Epithelial cell of esophagus (primary cell): ENCODE results near the gene APC2.
"Not testable (repeated sequence)": the region's sequence is repeated elsewhere in the genome, so short reads cannot be mapped to it uniquely, and the experiment has no call there.

Source experiments
- DNase-seq: peaks from one replicate; pipeline ENCODE4 v3.0.0; 2010; ENCODE audit warnings: low read depth
- H3K4me3 ChIP-seq: 2 replicates; pipeline ENCODE4 v1.5.1; 2011; ENCODE audit warnings: mild to moderate bottlenecking, low read length, control low read depth
- CTCF ChIP-seq: IDR thresholded peaks from 2 replicates; pipeline ENCODE4 v1.5.1; 2011; ENCODE audit warnings: low read depth, mild to moderate bottlenecking, low read length, control low read depth, inconsistent platforms; ENCODE audit not compliant: insufficient read depth; ENCODE audit errors: missing control alignments

APC2 gene

DNA sequence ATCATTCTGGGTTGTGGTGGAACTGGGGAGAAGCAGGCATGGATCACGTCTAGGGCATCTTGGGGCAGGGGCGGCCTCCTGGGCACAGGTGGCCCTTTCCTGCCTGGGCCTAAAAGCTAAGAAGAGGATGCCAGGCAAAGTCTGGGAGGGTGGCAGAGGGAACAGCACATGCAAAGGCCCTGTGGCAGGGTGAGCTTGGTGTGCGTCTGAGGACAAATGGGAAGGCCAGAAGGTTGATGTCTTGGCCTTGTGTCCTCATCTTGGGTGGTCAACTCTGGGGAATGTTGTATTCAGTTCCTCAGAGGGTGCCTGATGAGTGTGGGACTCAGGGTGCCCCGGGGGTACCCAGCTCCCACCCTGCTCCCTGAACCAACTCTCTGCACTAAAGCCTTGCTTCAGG lies 68.5 kb downstream of the APC2 start:
- TF ChIP-seq CTCF: no peak
- DNase-seq: no peak
- H3K4me3 ChIP-seq: no peak overlapping the region

DNA sequence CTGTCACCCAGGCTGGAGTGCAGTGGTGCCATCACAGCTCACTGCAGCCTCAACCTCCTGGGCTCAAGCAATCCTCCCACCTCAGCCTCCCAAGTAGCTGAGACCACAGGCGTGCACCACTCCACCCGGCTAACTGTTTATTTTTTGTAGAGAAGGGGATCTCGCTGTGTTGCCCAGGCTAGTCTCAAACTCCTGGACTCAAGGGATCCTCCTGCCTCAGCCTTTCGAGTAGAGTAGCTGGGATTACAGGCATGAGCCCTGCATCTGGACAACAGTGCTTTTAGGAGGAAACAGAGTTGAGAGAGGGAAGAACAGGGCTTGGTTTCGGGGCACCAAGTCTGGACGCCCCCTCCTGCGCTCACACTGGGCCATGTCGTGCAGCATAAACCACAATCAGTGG lies 69.9 kb downstream of the APC2 start:
- DNase-seq, H3K4me3 ChIP-seq: not testable (repeated sequence)

DNA sequence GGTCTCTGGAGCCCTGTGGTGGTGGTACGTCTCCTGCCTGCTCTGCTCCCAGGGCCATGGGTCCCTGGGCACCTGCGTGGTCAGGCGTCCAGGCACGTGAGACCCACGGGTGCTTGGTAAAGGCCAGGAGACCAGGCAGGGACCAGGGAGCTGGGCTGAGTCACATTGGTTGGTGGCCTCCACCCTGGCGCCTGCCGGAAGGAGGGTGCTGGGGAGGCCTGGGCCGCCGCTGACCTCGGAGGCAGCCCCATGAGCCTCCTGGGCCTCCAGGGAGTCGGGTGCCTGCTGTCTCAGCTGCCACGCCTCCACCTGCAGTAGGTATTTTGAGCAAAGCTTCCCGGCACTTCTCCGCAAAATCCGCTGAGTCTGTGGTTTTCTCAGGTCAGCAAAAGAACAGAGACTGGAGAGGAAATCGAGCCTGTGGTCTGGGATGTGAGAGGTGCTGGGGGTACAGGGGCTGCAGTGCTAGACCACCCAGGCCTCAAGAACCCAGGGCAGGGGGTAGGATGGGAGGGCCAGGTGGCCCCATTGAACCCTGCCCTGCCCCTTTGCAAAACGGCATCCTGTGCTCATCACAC lies 70.4 kb downstream of the APC2 start:
- TF ChIP-seq CTCF: no peak
- no peak for DNase-seq
- H3K4me3 ChIP-seq: no peak overlapping the region

DNA sequence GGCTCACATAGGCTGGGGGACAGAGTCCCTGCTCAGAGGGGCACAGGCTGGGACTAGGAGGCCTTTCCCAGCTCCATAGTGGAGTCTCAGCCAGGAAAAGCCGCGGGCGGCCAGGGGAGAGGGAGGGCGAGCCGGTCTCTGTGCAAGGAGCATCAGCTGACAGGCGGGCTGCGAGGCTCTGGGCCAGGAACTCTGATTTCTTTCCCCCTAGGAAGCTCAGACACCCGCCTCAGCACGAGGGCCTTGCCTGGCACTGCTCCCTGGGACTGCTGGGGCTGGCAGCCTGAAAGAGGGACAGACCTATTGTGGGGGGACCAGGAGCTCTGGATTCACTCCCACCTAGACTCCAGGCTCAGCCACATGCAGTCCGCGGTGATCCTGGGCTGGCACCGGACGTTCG lies 71.7 kb downstream of the APC2 start:
- DNase-seq: no peak
- TF ChIP-seq CTCF: no peak
- no peak overlapping the region for H3K4me3 ChIP-seq

- H3K4me3 ChIP-seq: no peak overlapping the region
- no peak for TF ChIP-seq CTCF
- DNase-seq: no peak
Observed at GRCh38 chr19:1522061-1522460, 72.1 kb downstream of the APC2 start.

GRCh38 chr19:1522838-1523237 lies 72.9 kb downstream of the APC2 start:
- TF ChIP-seq CTCF: no peak
- DNase-seq: no peak
- no peak overlapping the region for H3K4me3 ChIP-seq
